B cell (primary cell): ENCODE measurements around the gene CNNM3. TPM values are rescaled to one million over a fixed set of nuclear protein-coding genes. Genes with fewer than 3 reads are reported as not detected.
A peak's percentile ranks its signal among the peaks of the same experiment; 100 is the strongest.

ENCODE experiments used
- ATAC-seq: fragments of 200-7000 bp; cut with Tn5 transposase; one replicate; pipeline ENCODE4 v1.10.0; 2021; ENCODE audit warnings: low read depth, mild to moderate bottlenecking, moderate number of reproducible peaks, moderate library complexity
- CTCF ChIA-PET: fragments of 350-600 bp; sonication (Branson Sonifier 250); formaldehyde crosslinking; loops from one replicate; lab custom pipeline; 2021; ENCODE audit warnings: antibody characterized with exemption, inconsistent platforms; lab: Charles Lee
- POLR2A ChIA-PET: fragments of 350-600 bp; sonication (Branson Sonifier 250); formaldehyde crosslinking; loops from one replicate; lab custom pipeline; 2021; ENCODE audit warnings: antibody characterized with exemption; lab: Charles Lee
- DNase-seq: peaks from one replicate; pipeline ENCODE4 v3.0.0; 2013
- H2AFZ ChIP-seq: 2 replicates; pipeline ENCODE4 v1.6.1; 2012; ENCODE audit warnings: mild to moderate bottlenecking, low read depth, low read length; ENCODE audit not compliant: insufficient read depth, poor library complexity, severe bottlenecking
- H3K27ac ChIP-seq, 2 donors: 1 replicate in 1 of 2; 2 replicates in 1 of 2; pipeline ENCODE4 v1.5.1; 2012 to 2013; ENCODE audit warnings: low read length in 2 of 2, mild to moderate bottlenecking in 2 of 2, moderate library complexity in 1 of 2
- H3K27me3 ChIP-seq, 4 experiments: fragments of 200-600 bp in 1 of 4; sonication (generic) in 1 of 4; replicated peaks in 1 of 4; 1 replicate in 2 of 4; 2 replicates in 2 of 4; pipeline versions ENCODE4 v1.6.1 to v1.7.0; 2013 to 2016; ENCODE audit warnings: low read length in 3 of 4, mild to moderate bottlenecking in 2 of 4, mixed read lengths in 1 of 4, moderate library complexity in 1 of 4; ENCODE audit not compliant: insufficient read depth in 4 of 4, control insufficient read depth in 3 of 4; ENCODE audit errors: control extremely low read depth in 1 of 4
- H3K36me3 ChIP-seq, 2 experiments: replicated peaks in 1 of 2; 1 replicate in 1 of 2; 2 replicates in 1 of 2; pipeline versions ENCODE4 v1.6.1 to v1.7.1; 2013; ENCODE audit warnings: low read length in 1 of 2; ENCODE audit not compliant: insufficient read depth in 2 of 2, control insufficient read depth in 1 of 2; ENCODE audit errors: control extremely low read depth in 1 of 2, extremely low read depth in 1 of 2
- H3K4me1 ChIP-seq, 2 donors: fragments of 200-600 bp in 1 of 2; sonication (generic) in 1 of 2; 1 replicate in 1 of 2; 2 replicates in 1 of 2; pipeline versions ENCODE4 v1.5.1 to v1.6.1; 2013 to 2017; ENCODE audit warnings: low read length in 2 of 2; ENCODE audit not compliant: control insufficient read depth in 2 of 2, insufficient read depth in 2 of 2
- H3K4me2 ChIP-seq: replicated peaks from 2 replicates; pipeline ENCODE3; 2012; ENCODE audit warnings: mild to moderate bottlenecking, low read depth, low read length; ENCODE audit not compliant: poor library complexity, severe bottlenecking
- H3K4me3 ChIP-seq, 5 experiments: fragments of 200-600 bp in 1 of 5; sonication (generic) in 1 of 5; 1 replicate in 3 of 5; 2 replicates in 2 of 5; pipeline versions ENCODE4 v1.5.1 to v1.7.0; 2011 to 2016; ENCODE audit warnings: low read length in 4 of 5, mild to moderate bottlenecking in 4 of 5, low read depth in 2 of 5, control low read depth in 1 of 5, moderate library complexity in 1 of 5; ENCODE audit not compliant: insufficient read depth in 1 of 5; ENCODE audit errors: control extremely low read depth in 1 of 5, extremely low read depth in 1 of 5
- H3K79me2 ChIP-seq: fragments of 200-600 bp; sonication (generic); one replicate; pipeline ENCODE4 v1.6.0; 2016; ENCODE audit warnings: low read length; ENCODE audit not compliant: control insufficient read depth, insufficient read depth
- H3K9ac ChIP-seq: fragments of 200-600 bp; sonication (generic); 2 replicates; pipeline ENCODE4 v1.6.1; 2017; ENCODE audit warnings: mild to moderate bottlenecking, low read length, moderate library complexity
- H3K9me3 ChIP-seq, 3 donors: one replicate each; pipeline versions ENCODE4 v1.6.1 to v1.7.1; 2013; ENCODE audit warnings: low read length in 2 of 3; ENCODE audit not compliant: control insufficient read depth in 2 of 3, insufficient read depth in 1 of 3; ENCODE audit errors: control extremely low read depth in 1 of 3
- H4K20me1 ChIP-seq: 2 replicates; pipeline ENCODE4 v1.6.0; 2012; ENCODE audit warnings: mild to moderate bottlenecking, low read length; ENCODE audit not compliant: insufficient read depth, control insufficient read depth, poor library complexity, severe bottlenecking
- H3K27ac Mint-ChIP-seq: one replicate; pipeline ENCODE4 v1.8.0; 2021; ENCODE audit warnings: mixed read lengths
- H3K27me3 Mint-ChIP-seq: one replicate; pipeline ENCODE4 v1.8.0; 2021; ENCODE audit warnings: mixed read lengths
- H3K4me1 Mint-ChIP-seq: one replicate; pipeline ENCODE4 v1.8.0; 2021; ENCODE audit warnings: mixed read lengths
- H3K4me3 Mint-ChIP-seq: one replicate; pipeline ENCODE4 v1.8.0; 2021; ENCODE audit warnings: mixed read lengths
- H3K9me3 Mint-ChIP-seq: one replicate; pipeline ENCODE4 v1.8.0; 2022; ENCODE audit warnings: mixed read lengths; ENCODE audit not compliant: insufficient read depth
- CTCF ChIP-seq: fragments of 200-600 bp; IDR thresholded peaks from one replicate; pipeline ENCODE4 v1.8.0; 2022; ENCODE audit warnings: antibody characterized with exemption, mild to moderate bottlenecking
- EZH2 ChIP-seq: IDR thresholded peaks from 2 replicates; pipeline ENCODE4 v1.6.1; 2012; ENCODE audit warnings: borderline replicate concordance, low read depth, mild to moderate bottlenecking, moderate library complexity, low read length; ENCODE audit not compliant: insufficient read depth, poor library complexity, severe bottlenecking
- WGBS: methylation state at CpG from one replicate; pipeline ENCODE4 v1.1.5; 2013; ENCODE audit warnings: missing lambda C conversion rate; ENCODE audit not compliant: insufficient coverage; 5-methylcytosine and 5-hydroxymethylcytosine counted together
- intact Hi-C: fragments of 100-400 bp; cut with micrococcal nuclease; formaldehyde crosslinking; loops from one replicate; pipeline ENCODE4 v1.10.0; 2022
- polyA plus RNA-seq: library from polyadenylated mRNA; depleted of rRNA; stranded (reverse); fragments of >200 nt; gene quantifications from 2 replicates; pipeline ENCODE4 v1.2.3, GENCODE V29; 2012
- total RNA-seq, 2 donors: library from RNA; stranded (reverse); fragments of 120-200 nt in 1 of 2; gene quantifications; 1 replicate in 1 of 2; 2 replicates in 1 of 2; pipeline versions ENCODE4 v1.2.3 to v1.2.4, GENCODE V29; 2013 to 2022

The CNNM3 gene
- total and polyA plus RNA-seq, 2 donors (not counting 1 experiment from before 2014, with no cell fraction given) = 28.8 to 54.7 TPM

- intact Hi-C loops = no loop called here
- H3K79me2 ChIP-seq = no peaks in the 10 kb centered on the region
- H4K20me1 ChIP-seq = no peaks in the 10 kb centered on the region
- no peak overlapping the region for H2AFZ ChIP-seq
- H3K9ac ChIP-seq = no peak overlapping the region
- no peaks in the 10 kb centered on the region for H3K9me3 Mint-ChIP-seq
- H3K4me3 Mint-ChIP-seq = peak overlapping the region; percentile 50
- CTCF ChIA-PET = interaction anchor here (1.4 kb wide), 1 partner anchor 50 kb away, joined by 3 read pairs; the partner anchor contains the start of gene ANKRD39
- ATAC-seq (no peak), DNase-seq (no peak)
- H3K9me3 ChIP-seq = peaks cover 0 to 3% (median 0%) of the 10 kb centered on the region in 3 donors
- H3K27me3 ChIP-seq = no peaks in the 10 kb centered on the region
- H3K36me3 ChIP-seq = peaks cover 0 to 29% of the 10 kb centered on the region in 2 experiments
- H3K4me1 Mint-ChIP-seq = peaks cover 24% of the 10 kb centered on the region
- H3K27me3 Mint-ChIP-seq = no peaks in the 10 kb centered on the region
- POLR2A ChIA-PET = no interaction called here
- H3K27ac ChIP-seq = peak overlapping the region in 1 of 2 donors; percentile 39
- 94% methylated on average over 7 of the region's 10 CpGs for WGBS
- H3K4me3 ChIP-seq = no peak overlapping the region
- H3K4me1 ChIP-seq = peaks cover 15 to 21% of the 10 kb centered on the region in 2 donors
- H3K4me2 ChIP-seq = no peak overlapping the region
- no peak for TF ChIP-seq EZH2
- no peak for TF ChIP-seq CTCF
- H3K27ac Mint-ChIP-seq = peak overlapping the region; percentile 85
Measured at GRCh38 chr2:96808176-96808837, 7.8 kb upstream of the CNNM3 start.

GRCh38 chr2:96809216-96809882 is 6.7 kb upstream of the CNNM3 start:
- Histone ChIP-seq H3K4me3 (no peak overlapping the region), H3K4me2 (no peak overlapping the region), H3K9me3 (peaks cover 0 to 3% (median 0%) of the 10 kb centered on the region in 3 donors), H3K9ac (no peak overlapping the region), H3K27me3 (no peaks in the 10 kb centered on the region), H3K79me2 (no peaks in the 10 kb centered on the region), H2AFZ (no peak overlapping the region), H3K4me1 (peaks cover 15 to 21% of the 10 kb centered on the region in 2 donors), H3K36me3 (peaks cover 0 to 29% of the 10 kb centered on the region in 2 experiments), H4K20me1 (no peaks in the 10 kb centered on the region), H3K27ac (no peak overlapping the region)
- Mint-ChIP-seq H3K4me3 (no peak overlapping the region), H3K4me1 (peaks cover 24% of the 10 kb centered on the region), H3K9me3 (no peaks in the 10 kb centered on the region), H3K27ac (peak overlapping the region; percentile 70), H3K27me3 (no peaks in the 10 kb centered on the region)
- WGBS = 97% methylated on average over 12 of the region's 13 CpGs
- ChIA-PET POLR2A (no interaction called here), CTCF (interaction anchor here (1.0 kb wide), 1 partner anchor 18 kb away, joined by 4 read pairs; no protein-coding TSS in a partner anchor)
- ATAC-seq (no peak), DNase-seq (peak; percentile 4)
- TF ChIP-seq EZH2 (no peak), CTCF (no peak)
- intact Hi-C loops = no loop called here
